ENCODE data around the gene MACROD1. TPM values are rescaled to one million over a fixed set of nuclear protein-coding genes. Genes with fewer than 3 reads are reported as not detected.

Gene MACROD1
- total and polyA plus RNA-seq, 2 of the 13 experiments (the other 11 are each of a cell fraction or from before 2014, with no cell fraction given) = 23.1 to 34.5 TPM

DNA sequence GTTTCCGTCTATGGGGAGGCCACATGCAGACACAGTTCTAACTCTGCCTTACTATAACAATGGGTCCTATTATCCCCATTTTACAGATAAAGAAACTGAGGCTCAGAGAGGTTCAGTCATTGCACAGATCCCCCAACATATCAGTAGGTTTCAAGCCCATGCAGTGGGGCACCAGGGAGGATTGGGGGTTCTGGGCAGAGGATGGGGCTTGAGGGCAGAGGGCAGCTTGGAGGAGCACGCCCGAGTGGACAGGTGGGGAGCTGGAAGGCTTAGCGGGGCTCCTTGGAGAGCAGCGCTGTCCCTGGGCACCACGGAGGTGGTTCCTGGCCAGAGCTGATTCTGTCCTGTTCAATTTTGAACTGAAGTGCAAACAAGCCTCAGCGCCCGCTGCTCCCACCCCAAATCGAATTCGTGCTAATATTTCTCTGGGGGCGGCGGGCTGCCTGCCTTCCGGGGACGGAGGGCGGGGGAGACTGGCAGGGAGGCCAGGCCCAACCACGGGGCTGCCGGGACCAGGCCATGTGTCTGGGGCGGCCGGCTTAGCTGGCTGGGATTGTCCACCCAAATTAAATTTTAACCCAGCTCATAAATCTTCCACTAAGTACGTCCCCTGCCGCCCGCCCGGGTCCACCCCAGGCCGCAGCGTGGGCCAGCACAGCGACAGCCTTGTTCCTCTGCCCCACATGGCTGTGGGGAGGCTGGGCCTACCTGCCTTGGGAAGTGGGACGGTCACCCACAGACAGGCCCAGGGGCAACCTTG, 80.8 kb downstream of the MACROD1 start (continued):
- 0 out of 2 replicates have a peak, but pooled peaks have one; percentile 44 for TF ChIP-seq MTF2 (CRISPR knock-in tag; IDR thresholded peaks at IDR 0.05; ENCODE audit: borderline replicate concordance)
- no peak for TF ChIP-seq CAMTA2 (CRISPR knock-in tag; IDR thresholded peaks at IDR 0.05; ENCODE audit: borderline replicate concordance)
- peak; percentile 93 for TF ChIP-seq ZMYM3 (CRISPR knock-in tag; IDR thresholded peaks at IDR 0.05)
- TF ChIP-seq, protein P1, sequence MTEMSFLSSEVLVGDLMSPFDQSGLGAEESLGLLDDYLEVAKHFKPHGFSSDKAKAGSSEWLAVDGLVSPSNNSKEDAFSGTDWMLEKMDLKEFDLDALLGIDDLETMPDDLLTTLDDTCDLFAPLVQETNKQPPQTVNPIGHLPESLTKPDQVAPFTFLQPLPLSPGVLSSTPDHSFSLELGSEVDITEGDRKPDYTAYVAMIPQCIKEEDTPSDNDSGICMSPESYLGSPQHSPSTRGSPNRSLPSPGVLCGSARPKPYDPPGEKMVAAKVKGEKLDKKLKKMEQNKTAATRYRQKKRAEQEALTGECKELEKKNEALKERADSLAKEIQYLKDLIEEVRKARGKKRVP (CRISPR knock-in tag; IDR thresholded peaks at IDR 0.05) = no peak
- no peak; the same call in 1 of the 2 replicates for TF ChIP-seq TFDP1 (CRISPR knock-in tag; IDR thresholded peaks at IDR 0.05; ENCODE audit: borderline replicate concordance)
- peak; percentile 53; the same call in 1 of the 2 replicates for TF ChIP-seq PHF21A (CRISPR knock-in tag; IDR thresholded peaks at IDR 0.05)
- TF ChIP-seq HDAC2 (CRISPR knock-in tag; IDR thresholded peaks at IDR 0.05) = 0 out of 2 replicates have a peak, but pooled peaks have one; percentile 40
- no peak for TF ChIP-seq SMARCE1 (IDR thresholded peaks at IDR 0.05; ENCODE audit: borderline replicate concordance)
- TF ChIP-seq PITX1 (CRISPR knock-in tag; IDR thresholded peaks at IDR 0.05) = peak; percentile 28; the same call in 1 of the 2 replicates
- peak; percentile 95 for TF ChIP-seq ARNTL (CRISPR knock-in tag; IDR thresholded peaks at IDR 0.05)
- TF ChIP-seq MLLT10 (CRISPR knock-in tag; IDR thresholded peaks at IDR 0.05) = no peak
- no peak for TF ChIP-seq ZBTB3 (CRISPR knock-in tag; IDR thresholded peaks at IDR 0.05; ENCODE audit: borderline replicate concordance, low read depth)
- no peak for TF ChIP-seq TCF12 (IDR thresholded peaks at IDR 0.05)
- no peak for TF ChIP-seq TCF12 (CRISPR knock-in tag; IDR thresholded peaks at IDR 0.05)
- no peak for TF ChIP-seq ZNF616 (CRISPR knock-in tag; IDR thresholded peaks at IDR 0.05; ENCODE audit: low read depth)
- TF ChIP-seq SPEN (CRISPR knock-in tag; IDR thresholded peaks at IDR 0.05; ENCODE audit: low read depth) = peak; percentile 34; the same call in 1 of the 2 replicates
- TF ChIP-seq TRIM24 (CRISPR knock-in tag; IDR thresholded peaks at IDR 0.05) = no peak
- no peak for TF ChIP-seq HNF4A (CRISPR knock-in tag; IDR thresholded peaks at IDR 0.05)
- TF ChIP-seq SIX4 (CRISPR knock-in tag; IDR thresholded peaks at IDR 0.05) = no peak
- TF ChIP-seq ZNF138 (CRISPR knock-in tag; IDR thresholded peaks at IDR 0.05; ENCODE audit: low read depth) = no peak
- TF ChIP-seq ZNF225 (CRISPR knock-in tag; IDR thresholded peaks at IDR 0.05) = no peak
- TF ChIP-seq ETV6 (CRISPR knock-in tag; conservative IDR thresholded peaks at IDR 0.05) = no peak
- no peak for TF ChIP-seq PRMT3 (CRISPR knock-in tag; IDR thresholded peaks at IDR 0.05; ENCODE audit: borderline replicate concordance, low read depth)
- TF ChIP-seq ZFP91 (CRISPR knock-in tag; IDR thresholded peaks at IDR 0.05; ENCODE audit: borderline replicate concordance) = peak; percentile 51; the same call in 1 of the 2 replicates
- TF ChIP-seq, protein P2, sequence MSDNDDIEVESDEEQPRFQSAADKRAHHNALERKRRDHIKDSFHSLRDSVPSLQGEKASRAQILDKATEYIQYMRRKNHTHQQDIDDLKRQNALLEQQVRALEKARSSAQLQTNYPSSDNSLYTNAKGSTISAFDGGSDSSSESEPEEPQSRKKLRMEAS (IDR thresholded peaks at IDR 0.05) = peak; percentile 71

All from HepG2 (cell line).